Daoy (cell line): ENCODE results near the gene HMGCS2. TPM values are rescaled to one million over a fixed set of nuclear protein-coding genes. Genes with fewer than 3 reads are reported as not detected.
A peak's percentile ranks its signal among the peaks of the same experiment; 100 is the strongest.
"Not testable (repeated sequence)": the region's sequence is repeated elsewhere in the genome, so short reads cannot be mapped to it uniquely, and the experiment has no call there.

ENCODE experiments used
- DNase-seq: peaks from one replicate; pipeline ENCODE4 v3.0.0-alpha.2; 2015; ENCODE audit warnings: low read depth
- total RNA-seq: library from RNA; depleted of rRNA; stranded (reverse); fragments of >200 nt; shearing (Covaris generic); gene quantifications from 2 replicates; pipeline ENCODE4 v1.2.3, GENCODE V29; 2014

Gene HMGCS2
- total RNA-seq, 1 experiment from 2014 or later = not detected

- no peak for DNase-seq
Observed at GRCh38 chr1:119731741-119732430, 36.8 kb downstream of the HMGCS2 start.

GRCh38 chr1:119731060-119731459 is 37.6 kb downstream of the HMGCS2 start:
- DNase-seq = no peak

- no peak for DNase-seq
Observed at GRCh38 chr1:119729044-119729443, 39.7 kb downstream of the HMGCS2 start.

GRCh38 chr1:119727991-119728390 is 40.7 kb downstream of the HMGCS2 start:
- DNase-seq = no peak

GRCh38 chr1:119725626-119726025 is 43.1 kb downstream of the HMGCS2 start:
- no peak for DNase-seq

- no peak for DNase-seq
Observed at GRCh38 chr1:119724611-119725218, 44.0 kb downstream of the HMGCS2 start.

- DNase-seq = no peak
Observed at GRCh38 chr1:119721896-119722295, 46.8 kb downstream of the HMGCS2 start.

GRCh38 chr1:119720866-119721440 is 47.8 kb downstream of the HMGCS2 start:
- no peak for DNase-seq

- DNase-seq = no peak
Observed at GRCh38 chr1:119718972-119719371, 49.7 kb downstream of the HMGCS2 start.

- no peak for DNase-seq
Observed at GRCh38 chr1:119718409-119718808, 50.3 kb downstream of the HMGCS2 start.

- no peak for DNase-seq
Observed at GRCh38 chr1:119715542-119715941, 53.2 kb downstream of the HMGCS2 start.

- DNase-seq = no peak
Observed at GRCh38 chr1:119714583-119714982, 54.1 kb downstream of the HMGCS2 start.

GRCh38 chr1:119713749-119714456 is 54.8 kb downstream of the HMGCS2 start:
- no peak for DNase-seq

- peak; percentile 39 for DNase-seq
Observed at GRCh38 chr1:119713039-119713748, 55.5 kb downstream of the HMGCS2 start.

GRCh38 chr1:119712342-119713038 is 56.2 kb downstream of the HMGCS2 start:
- DNase-seq = peak; percentile 95

GRCh38 chr1:119711804-119712341 is 56.8 kb downstream of the HMGCS2 start, which contains the start of gene PHGDH:
Gene PHGDH (plus strand): TSS chr1:119711934. CDS start chr1:119712023, 89 bp downstream.
- peak; percentile 94 for DNase-seq

- DNase-seq = not testable (repeated sequence)
Observed at GRCh38 chr1:119711356-119711803, 57.3 kb downstream of the HMGCS2 start.

- not testable (repeated sequence) for DNase-seq
Observed at GRCh38 chr1:119706599-119706998, 62.1 kb downstream of the HMGCS2 start.

- peak; percentile 27 for DNase-seq
Observed at GRCh38 chr1:119703666-119704450, 64.8 kb downstream of the HMGCS2 start.

- DNase-seq = peak; percentile 89
Observed at GRCh38 chr1:119702384-119702783, 66.3 kb downstream of the HMGCS2 start.
